Tibial nerve (tissue), 4 donors: ENCODE measurements around the gene SORCS3.

Experiments
- CTCF ChIP-seq, 5 experiments: fragments of 200-600 bp in 3 of 5; fragments of 450-650 bp in 2 of 5; sonication (generic) in 3 of 5; IDR thresholded peaks; one replicate each; pipeline ENCODE4 v1.5.1; 2016 to 2019; ENCODE audit warnings: antibody characterized with exemption in 5 of 5, mild to moderate bottlenecking in 3 of 5, moderate library complexity in 2 of 5
- EP300 ChIP-seq, 2 donors: sonication (generic); formaldehyde crosslinking; IDR thresholded peaks; one replicate each; pipeline ENCODE4 v1.6.1; 2017; ENCODE audit warnings: antibody characterized with exemption in 2 of 2, mild to moderate bottlenecking in 1 of 2
- POLR2A ChIP-seq, 2 donors: fragments of 450-650 bp; IDR thresholded peaks; one replicate each; pipeline ENCODE4 v1.6.1; 2017; ENCODE audit warnings: antibody characterized with exemption in 2 of 2, mild to moderate bottlenecking in 2 of 2, moderate library complexity in 2 of 2

GRCh38 chr10:104899779-104900178 is 258.7 kb downstream of the SORCS3 start:
- TF ChIP-seq CTCF (IDR thresholded peaks at IDR 0.05) (no peak), POLR2A (IDR thresholded peaks at IDR 0.05) (no peak), EP300 (IDR thresholded peaks at IDR 0.05) (no peak)
